ENCODE measurements around the gene FGF4. TPM values are rescaled to one million over a fixed set of nuclear protein-coding genes. Genes with fewer than 3 reads are reported as not detected.
A peak's percentile ranks its signal among the peaks of the same experiment; 100 is the strongest.

Gene FGF4
- total RNA-seq, 1 experiment from 2014 or later: 5.9 TPM

- TF ChIP-seq ZBTB43 (CRISPR knock-in tag; IDR thresholded peaks at IDR 0.05): no peak
- no peak for TF ChIP-seq ELF4 (CRISPR knock-in tag; IDR thresholded peaks at IDR 0.05; ENCODE audit: low read depth)
- TF ChIP-seq OVOL2 (CRISPR knock-in tag; IDR thresholded peaks at IDR 0.05; ENCODE audit: borderline replicate concordance): no peak
- no peak for TF ChIP-seq NR1H2 (CRISPR knock-in tag; IDR thresholded peaks at IDR 0.05)
- TF ChIP-seq NFYB (CRISPR knock-in tag; conservative IDR thresholded peaks at IDR 0.05; ENCODE audit: low read depth): no peak
These were observed 22.8 kb upstream of the FGF4 start (continued) for GRCh38 chr11:69797737-69798528.

GRCh38 chr11:69797156-69797555 is 22.0 kb upstream of the FGF4 start:
- H3K36me3 Mint-ChIP-seq: no peaks in the 10 kb centered on the region
- CTCF ChIA-PET: interaction anchor here (0.6 to 2.0 kb wide), 10 partner anchors 10 to 123 kb away, joined by 3 to 7 read pairs (median 4); no protein-coding TSS in a partner anchor
- TF ChIP-seq RELA (CRISPR knock-in tag; IDR thresholded peaks at IDR 0.05; ENCODE audit: borderline replicate concordance) (no peak), ATF2 (CRISPR knock-in tag; IDR thresholded peaks at IDR 0.05; ENCODE audit: borderline replicate concordance, low read depth) (no peak), CDX4 (CRISPR knock-in tag; IDR thresholded peaks at IDR 0.05; ENCODE audit: borderline replicate concordance) (no peak), MLX (CRISPR knock-in tag; IDR thresholded peaks at IDR 0.05) (no peak), NFYB (CRISPR knock-in tag; conservative IDR thresholded peaks at IDR 0.05; ENCODE audit: low read depth) (no peak), NR3C1 (CRISPR knock-in tag; conservative IDR thresholded peaks at IDR 0.05; ENCODE audit: low read depth) (no peak), E2F1 (CRISPR knock-in tag; IDR thresholded peaks at IDR 0.05) (no peak), ZNF396 (CRISPR knock-in tag; IDR thresholded peaks at IDR 0.05; ENCODE audit: borderline replicate concordance) (no peak), MXD4 (CRISPR knock-in tag; IDR thresholded peaks at IDR 0.05; ENCODE audit: borderline replicate concordance) (no peak), GABPB1 (CRISPR knock-in tag; IDR thresholded peaks at IDR 0.05) (no peak)
- peak; percentile 34 for DNase-seq (ENCODE audit: low spot score)
- no peaks in the 10 kb centered on the region for H3K4me1 Mint-ChIP-seq
- no peak overlapping the region for H3K27ac Mint-ChIP-seq
- H3K9me3 Mint-ChIP-seq: peaks cover 11% of the 10 kb centered on the region
- H3K27me3 Mint-ChIP-seq (ENCODE audit: low read depth): no peaks in the 10 kb centered on the region
- no peak; the same call in 1 of the 2 replicates for ATAC-seq
- no peak overlapping the region for H3K4me3 Mint-ChIP-seq
- POLR2A ChIA-PET: no interaction called here

GRCh38 chr11:69796063-69796462 is 20.9 kb upstream of the FGF4 start:
- CTCF ChIA-PET: interaction anchor here (1.1 to 1.2 kb wide), 2 partner anchors 78 to 92 kb away, joined by 3 to 5 read pairs; no protein-coding TSS in a partner anchor
- H3K27ac Mint-ChIP-seq: no peak overlapping the region
- TF ChIP-seq MAX (CRISPR knock-in tag; IDR thresholded peaks at IDR 0.05): no peak
- TF ChIP-seq NFE2L1 (CRISPR knock-in tag; IDR thresholded peaks at IDR 0.05): no peak
- TF ChIP-seq KAT7 (CRISPR knock-in tag; IDR thresholded peaks at IDR 0.05; ENCODE audit: borderline replicate concordance): no peak
- TF ChIP-seq E2F1 (CRISPR knock-in tag; IDR thresholded peaks at IDR 0.05): no peak
- no peak for TF ChIP-seq RELA (CRISPR knock-in tag; IDR thresholded peaks at IDR 0.05; ENCODE audit: borderline replicate concordance)
- TF ChIP-seq E2F4 (CRISPR knock-in tag; IDR thresholded peaks at IDR 0.05; ENCODE audit: borderline replicate concordance, low read depth): no peak
- TF ChIP-seq FOXJ3 (CRISPR knock-in tag; IDR thresholded peaks at IDR 0.05; ENCODE audit: borderline replicate concordance): no peak
- TF ChIP-seq NR1H2 (CRISPR knock-in tag; IDR thresholded peaks at IDR 0.05): no peak
- no peak for TF ChIP-seq ZNF671 (CRISPR knock-in tag; IDR thresholded peaks at IDR 0.05)
- no peak for TF ChIP-seq GTF2I (CRISPR knock-in tag; conservative IDR thresholded peaks at IDR 0.05)
- TF ChIP-seq RORB (CRISPR knock-in tag; IDR thresholded peaks at IDR 0.05): no peak
- TF ChIP-seq HMGA2 (CRISPR knock-in tag; IDR thresholded peaks at IDR 0.05): no peak
- TF ChIP-seq ELF4 (CRISPR knock-in tag; IDR thresholded peaks at IDR 0.05; ENCODE audit: low read depth): no peak
- TF ChIP-seq SP1 (CRISPR knock-in tag; conservative IDR thresholded peaks at IDR 0.05): no peak

More at GRCh38 chr11:69796063-69796462, 20.9 kb upstream of the FGF4 start:
- Mint-ChIP-seq H3K4me1 (no peaks in the 10 kb centered on the region), H3K36me3 (no peaks in the 10 kb centered on the region), H3K4me3 (no peak overlapping the region), H3K27me3 (ENCODE audit: low read depth) (no peaks in the 10 kb centered on the region), H3K9me3 (peaks cover 11% of the 10 kb centered on the region)
- ATAC-seq (no peak), DNase-seq (ENCODE audit: low spot score) (no peak)
- POLR2A ChIA-PET: no interaction called here
